GM12878 (cell line): ENCODE results near the gene RPS27L. TPM values are rescaled to one million over a fixed set of nuclear protein-coding genes. Genes with fewer than 3 reads are reported as not detected.

Experiments
- ATAC-seq: fragments of 200-7000 bp; cut with Tn5 transposase; 3 replicates; pipeline ENCODE4 v1.9.1; 2020; ENCODE audit warnings: mild to moderate bottlenecking, moderate library complexity
- BruUV-seq: library from RNA; stranded (reverse); fragments of 400-500 nt; replicated peaks from 2 replicates; lab custom pipeline; 2021; lab: Mats Ljungman, UMichigan
- CTCF ChIA-PET: fragments of 300-600 bp; sonication (Branson Sonifier 250); formaldehyde crosslinking; extraction: SDS; loops from one replicate; lab custom pipeline; 2021; ENCODE audit warnings: inconsistent platforms; lab: Yijun Ruan, JAX
- POLR2A ChIA-PET: fragments of 350-600 bp; formaldehyde crosslinking; extraction: SDS; loops from one replicate; lab custom pipeline; 2021; ENCODE audit warnings: inconsistent platforms; lab: Charles Lee
- RAD21 ChIA-PET: fragments of 300-600 bp; sonication (Branson Sonifier 250); formaldehyde crosslinking; loops from one replicate; lab custom pipeline; 2023; ENCODE audit warnings: antibody characterized with exemption; ENCODE audit not compliant: unreplicated experiment; lab: Charles Lee
- SMC1A ChIA-PET: fragments of 300-600 bp; sonication (Branson Sonifier 250); formaldehyde crosslinking; loops from one replicate; lab custom pipeline; 2023; ENCODE audit not compliant: unreplicated experiment, uncharacterized antibody; lab: Charles Lee
- DNase-seq: peaks from one replicate; pipeline ENCODE4 v3.0.0-alpha.2; 2011; ENCODE audit warnings: low read depth, low spot score
- FAIRE-seq: peaks from 3 replicates; lab custom pipeline; 2011; peaks lifted over from hg19 to GRCh38; lab: Jason Lieb, UNC
- H2AFZ ChIP-seq: 2 replicates; pipeline ENCODE4 v1.6.0; 2011; ENCODE audit warnings: low read depth, low read length, control low read depth; ENCODE audit not compliant: control insufficient read depth
- H3K27ac ChIP-seq: 2 replicates; pipeline ENCODE4 v1.5.1; 2011; ENCODE audit warnings: control low read depth; ENCODE audit not compliant: control insufficient read depth, insufficient read depth
- H3K27me3 ChIP-seq, 2 experiments: replicated peaks in 1 of 2; 2 replicates each; pipeline versions ENCODE4 v1.6.0 to v1.6.1; 2011; ENCODE audit warnings: low read length in 1 of 2; ENCODE audit not compliant: control insufficient read depth in 2 of 2, insufficient read depth in 2 of 2
- H3K36me3 ChIP-seq, 2 experiments: 2 replicates each; pipeline ENCODE4 v1.5.1; 2011; ENCODE audit warnings: low read length in 1 of 2; ENCODE audit not compliant: control insufficient read depth in 2 of 2, insufficient read depth in 2 of 2
- H3K4me1 ChIP-seq: 2 replicates; pipeline ENCODE4 v1.6.1; 2011; ENCODE audit warnings: mild to moderate bottlenecking, low read length, moderate library complexity, mixed read lengths; ENCODE audit not compliant: control insufficient read depth, insufficient read depth
- H3K4me2 ChIP-seq: 2 replicates; pipeline ENCODE4 v1.6.0; 2011; ENCODE audit warnings: control low read depth; ENCODE audit not compliant: control insufficient read depth, insufficient read depth
- H3K4me3 ChIP-seq: fragments of 200-600 bp; sonication (generic); 2 replicates; pipeline ENCODE4 v1.5.1; 2016
- H3K79me2 ChIP-seq: 2 replicates; pipeline ENCODE4 v1.6.0; 2011; ENCODE audit warnings: low read length; ENCODE audit not compliant: control insufficient read depth, insufficient read depth
- H3K9ac ChIP-seq: 2 replicates; pipeline ENCODE4 v1.8.0; 2011; ENCODE audit warnings: low read length, control low read depth, mixed read lengths; ENCODE audit not compliant: control insufficient read depth, insufficient read depth
- H3K9me3 ChIP-seq: replicated peaks from 3 replicates; pipeline ENCODE4 v1.5.1; 2011; ENCODE audit warnings: mild to moderate bottlenecking, low read length; ENCODE audit not compliant: control insufficient read depth, insufficient read depth
- H4K20me1 ChIP-seq: 2 replicates; pipeline ENCODE4 v1.6.0; 2011; ENCODE audit not compliant: control insufficient read depth, insufficient read depth
- ATF7 ChIP-seq: fragments of 450-650 bp; IDR thresholded peaks from 2 replicates; pipeline ENCODE4 v1.6.1; 2016; ENCODE audit warnings: low read depth, mild to moderate bottlenecking
- KAT2A ChIP-seq: conservative IDR thresholded peaks from 2 replicates; pipeline ENCODE4 v1.6.1; 2011; ENCODE audit warnings: low read depth, low read length; ENCODE audit not compliant: control insufficient read depth
- WGBS: methylation state at CpG from one replicate; pipeline ENCODE4 v1.1.6; 2016; ENCODE audit warnings: low lambda C conversion rate; ENCODE audit not compliant: insufficient replicate concordance, insufficient coverage; ENCODE audit errors: missing lambda C conversion rate; 5-methylcytosine and 5-hydroxymethylcytosine counted together
- in situ Hi-C: fragments of 300-500 bp; cut with MboI; formaldehyde crosslinking; loops from 9 replicates; pipeline ENCODE4 v1.14.3; 2018; ENCODE audit warnings: mixed read lengths
- intact Hi-C: fragments of 100-400 bp; cut with micrococcal nuclease; formaldehyde crosslinking; loops from one replicate; pipeline ENCODE4 v1.14.2; 2022; ENCODE audit not compliant: unreplicated experiment
- polyA plus RNA-seq, 11 experiments: library from polyadenylated mRNA; depleted of rRNA in 4 of 11; unstranded in 6 of 11; stranded (reverse) in 5 of 11; fragments of >200 nt; fragmentation: Nextera tagmentation in 4 of 11; fragmentation: Illumina TruSeq in 1 of 11; extraction: Ambion mirVana in 4 of 11; extraction: Trizol in 1 of 11; gene quantifications; 1 replicate in 1 of 11; 2 replicates in 10 of 11; pipeline versions ENCODE4 v1.2.1 to v1.2.3, GENCODE V29; 2011 to 2016; ENCODE audit warnings: inconsistent platforms in 2 of 11, missing spikeins in 2 of 11, low read depth in 1 of 11
- total RNA-seq, 4 experiments: library from RNA; depleted of rRNA in 3 of 4; stranded (reverse); fragments of >200 nt in 3 of 4; fragmentation: Illumina TruSeq in 1 of 4; extraction: Trizol in 1 of 4; gene quantifications; 2 replicates each; pipeline versions ENCODE4 v1.2.1 to v1.2.3, GENCODE V29; 2013 to 2021

RPS27L gene
- total and polyA plus RNA-seq, 10 of the 15 experiments (the other 5 are each of a cell fraction or from before 2014, with no cell fraction given), result 133 to 970 (median 220) TPM

DNA sequence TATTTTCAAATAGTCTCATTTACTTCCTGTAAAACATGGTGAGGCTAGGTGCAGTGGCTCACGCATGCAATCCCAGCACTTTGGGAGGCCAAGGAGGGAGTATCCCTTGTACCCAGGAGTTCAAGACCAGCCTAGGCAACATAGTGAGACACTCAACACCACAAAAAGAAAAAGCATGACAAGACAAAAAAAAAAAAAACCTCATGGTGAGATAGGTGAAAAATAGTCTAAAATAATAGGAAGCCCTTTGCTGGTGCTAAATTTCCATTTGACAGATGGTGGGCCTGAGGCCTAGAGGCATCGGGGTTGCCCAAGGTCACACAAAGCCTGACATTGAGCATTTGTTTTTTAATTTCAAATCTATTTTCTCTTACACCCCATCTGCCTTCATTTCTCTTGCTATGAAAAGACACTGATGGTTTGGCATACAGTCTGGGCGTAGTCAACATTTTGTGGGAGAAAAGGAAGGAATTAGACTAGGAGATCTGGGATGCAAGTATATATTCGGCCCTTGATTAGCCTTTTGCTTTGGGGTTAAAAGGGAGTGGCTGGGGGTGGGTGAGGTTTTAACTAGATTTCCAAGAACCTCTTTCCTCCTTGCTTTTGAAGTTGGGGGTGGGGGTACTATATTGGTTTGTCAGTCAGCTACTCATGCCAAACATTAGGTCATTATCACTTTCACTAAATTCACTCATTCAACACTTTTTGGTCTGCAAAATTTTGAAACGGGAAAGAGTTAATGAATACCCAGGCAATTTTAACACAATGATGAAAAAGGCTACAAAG, 43.4 kb upstream of the RPS27L start:
- in situ Hi-C loops (no loop called here), intact Hi-C loops (no loop called here)
- WGBS, result 98% methylated on average over 5 of the region's 5 CpGs
- ChIA-PET CTCF (interaction anchor here (1.5 to 1.6 kb wide), 2 partner anchors 9 to 10 kb away, joined by 3 to 7 read pairs; no protein-coding TSS in a partner anchor), SMC1A (interaction anchor here (0.7 to 5.7 kb wide), 5 partner anchors 7 to 40 kb away, joined by 3 to 80 read pairs (median 3); no protein-coding TSS in a partner anchor), RAD21 (interaction anchor here (6.3 kb wide), 1 partner anchor 7 kb away, joined by 58 read pairs; no protein-coding TSS in a partner anchor), POLR2A (interaction anchor here (0.8 to 3.3 kb wide), 3 partner anchors 9 to 36 kb away, joined by 3 to 26 read pairs (median 3); no protein-coding TSS in a partner anchor)
- no TSS peak for BruUV-seq
- no peak overlapping the region for H2AFZ ChIP-seq
- peak overlapping the region; percentile 6; the same call in 1 of the 2 replicates for H3K4me2 ChIP-seq
- no peak overlapping the region for H3K27ac ChIP-seq
- no peaks in the 10 kb centered on the region for H3K9me3 ChIP-seq
- ATAC-seq (no peak), DNase-seq (no peak), FAIRE-seq (no peak)
- peaks cover 49% of the 10 kb centered on the region for H3K4me1 ChIP-seq
- TF ChIP-seq ATF7 (peak; percentile 30; the same call in 1 of the 2 replicates), KAT2A (no peak)
- H3K36me3 ChIP-seq, result peaks cover 0 to 17% of the 10 kb centered on the region in 2 experiments; a peak in 1 of 4 replicates
- H3K9ac ChIP-seq, result no peak overlapping the region
- no peaks in the 10 kb centered on the region; the same call in 1 of the 2 replicates for H4K20me1 ChIP-seq
- no peaks in the 10 kb centered on the region for H3K27me3 ChIP-seq
- peaks cover 87% of the 10 kb centered on the region for H3K79me2 ChIP-seq
- no peak overlapping the region for H3K4me3 ChIP-seq
